KMS-11 (cell line): ENCODE measurements around the gene EIF3A.

ENCODE experiments used
- H2AFZ ChIP-seq: fragments of 200-600 bp; sonication (generic); 2 replicates; pipeline ENCODE4 v1.6.1; 2016; ENCODE audit warnings: antibody characterized with exemption, mixed run types, low read depth
- H3K27ac ChIP-seq: fragments of 200-600 bp; sonication (generic); 2 replicates; pipeline ENCODE4 v1.6.1; 2016; ENCODE audit warnings: mild to moderate bottlenecking, mixed run types
- H3K27me3 ChIP-seq: fragments of 200-600 bp; sonication (generic); 2 replicates; pipeline ENCODE4 v1.6.1; 2017; ENCODE audit warnings: mild to moderate bottlenecking, low read depth, mixed run types, moderate library complexity; ENCODE audit not compliant: insufficient read depth
- H3K36me3 ChIP-seq: fragments of 200-600 bp; sonication (generic); 2 replicates; pipeline ENCODE4 v1.6.1; 2017; ENCODE audit warnings: mild to moderate bottlenecking, mixed run types; ENCODE audit not compliant: insufficient read depth
- H3K4me1 ChIP-seq: fragments of 200-600 bp; sonication (generic); 2 replicates; pipeline ENCODE4 v1.6.1; 2016; ENCODE audit warnings: mild to moderate bottlenecking, low read depth, mixed run types; ENCODE audit not compliant: poor library complexity, severe bottlenecking
- H3K4me2 ChIP-seq: fragments of 200-600 bp; sonication (generic); 2 replicates; pipeline ENCODE4 v1.7.0; 2016; ENCODE audit warnings: mild to moderate bottlenecking, mixed run types
- H3K4me3 ChIP-seq: fragments of 200-600 bp; sonication (generic); IDR thresholded peaks from 2 replicates; pipeline ENCODE4 v1.6.1; 2017; ENCODE audit warnings: low read depth, low read length, mixed read lengths; ENCODE audit not compliant: insufficient read depth
- H3K79me2 ChIP-seq: fragments of 200-600 bp; sonication (generic); 2 replicates; pipeline ENCODE4 v1.6.1; 2016; ENCODE audit warnings: low read depth, mixed run types; ENCODE audit not compliant: insufficient read depth
- H3K9ac ChIP-seq: fragments of 200-600 bp; sonication (generic); 2 replicates; pipeline ENCODE4 v1.6.1; 2016; ENCODE audit warnings: mild to moderate bottlenecking, mixed run types
- H4K20me1 ChIP-seq: fragments of 200-600 bp; sonication (generic); 2 replicates; pipeline ENCODE4 v1.6.1; 2016; ENCODE audit warnings: mild to moderate bottlenecking, mixed run types; ENCODE audit not compliant: insufficient read depth
- TF ChIP-seq, protein P1 (sequence below): fragments of 200-600 bp; sonication (generic); conservative IDR thresholded peaks from 2 replicates; pipeline ENCODE4 v1.6.1; 2017; ENCODE audit warnings: low read depth, mild to moderate bottlenecking, antibody characterized with exemption, low read length, moderate library complexity, mixed read lengths

EIF3A gene

GRCh38 chr10:119025336-119025735, 55.3 kb downstream of the EIF3A start:
- no peak overlapping the region for H3K4me3 ChIP-seq
- no peak overlapping the region for H3K4me2 ChIP-seq
- H2AFZ ChIP-seq, result no peak overlapping the region

GRCh38 chr10:119024882-119025281, 55.7 kb downstream of the EIF3A start:
- H3K4me1 ChIP-seq, result no peaks in the 10 kb centered on the region

More at GRCh38 chr10:119025336-119025735, 55.3 kb downstream of the EIF3A start:
- Histone ChIP-seq H4K20me1 (no peaks in the 10 kb centered on the region), H3K4me1 (no peaks in the 10 kb centered on the region), H3K27me3 (no peaks in the 10 kb centered on the region), H3K9ac (no peak overlapping the region), H3K27ac (no peak overlapping the region), H3K36me3 (no peaks in the 10 kb centered on the region), H3K79me2 (no peaks in the 10 kb centered on the region)
- TF ChIP-seq, protein P1, sequence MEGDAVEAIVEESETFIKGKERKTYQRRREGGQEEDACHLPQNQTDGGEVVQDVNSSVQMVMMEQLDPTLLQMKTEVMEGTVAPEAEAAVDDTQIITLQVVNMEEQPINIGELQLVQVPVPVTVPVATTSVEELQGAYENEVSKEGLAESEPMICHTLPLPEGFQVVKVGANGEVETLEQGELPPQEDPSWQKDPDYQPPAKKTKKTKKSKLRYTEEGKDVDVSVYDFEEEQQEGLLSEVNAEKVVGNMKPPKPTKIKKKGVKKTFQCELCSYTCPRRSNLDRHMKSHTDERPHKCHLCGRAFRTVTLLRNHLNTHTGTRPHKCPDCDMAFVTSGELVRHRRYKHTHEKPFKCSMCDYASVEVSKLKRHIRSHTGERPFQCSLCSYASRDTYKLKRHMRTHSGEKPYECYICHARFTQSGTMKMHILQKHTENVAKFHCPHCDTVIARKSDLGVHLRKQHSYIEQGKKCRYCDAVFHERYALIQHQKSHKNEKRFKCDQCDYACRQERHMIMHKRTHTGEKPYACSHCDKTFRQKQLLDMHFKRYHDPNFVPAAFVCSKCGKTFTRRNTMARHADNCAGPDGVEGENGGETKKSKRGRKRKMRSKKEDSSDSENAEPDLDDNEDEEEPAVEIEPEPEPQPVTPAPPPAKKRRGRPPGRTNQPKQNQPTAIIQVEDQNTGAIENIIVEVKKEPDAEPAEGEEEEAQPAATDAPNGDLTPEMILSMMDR, result no peak

DNA sequence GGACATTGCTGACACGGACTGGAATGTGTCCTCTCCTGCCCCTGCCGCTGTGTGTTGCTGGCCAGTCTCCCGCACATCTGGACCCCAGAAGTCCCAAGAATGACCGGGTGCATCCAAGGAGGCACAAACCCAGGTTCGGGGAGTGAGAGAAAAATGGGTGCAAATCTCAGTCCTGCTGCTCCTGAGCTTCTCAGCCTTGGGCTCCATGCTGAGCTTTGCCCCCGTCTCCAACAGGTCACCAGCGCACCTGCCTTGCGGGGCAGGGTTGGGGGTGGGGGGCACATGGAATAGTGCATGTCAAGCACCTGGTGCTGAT, 57.1 kb downstream of the EIF3A start:
- Histone ChIP-seq H3K4me2 (no peak overlapping the region), H3K27ac (no peak overlapping the region), H3K4me3 (no peak overlapping the region), H4K20me1 (no peaks in the 10 kb centered on the region), H3K4me1 (no peaks in the 10 kb centered on the region), H2AFZ (no peak overlapping the region), H3K36me3 (no peaks in the 10 kb centered on the region), H3K79me2 (no peaks in the 10 kb centered on the region), H3K9ac (no peak overlapping the region), H3K27me3 (no peaks in the 10 kb centered on the region)
- TF ChIP-seq, protein P1, result no peak

More at GRCh38 chr10:119024882-119025281, 55.7 kb downstream of the EIF3A start:
- no peaks in the 10 kb centered on the region for H3K36me3 ChIP-seq
- no peak overlapping the region for H3K9ac ChIP-seq
- no peak overlapping the region for H3K4me3 ChIP-seq
- H4K20me1 ChIP-seq, result no peaks in the 10 kb centered on the region
- no peak overlapping the region for H3K4me2 ChIP-seq
- no peaks in the 10 kb centered on the region for H3K79me2 ChIP-seq
- H3K27me3 ChIP-seq, result no peaks in the 10 kb centered on the region
- no peak overlapping the region for H2AFZ ChIP-seq
- no peak overlapping the region for H3K27ac ChIP-seq
- TF ChIP-seq, protein P1, result no peak

DNA sequence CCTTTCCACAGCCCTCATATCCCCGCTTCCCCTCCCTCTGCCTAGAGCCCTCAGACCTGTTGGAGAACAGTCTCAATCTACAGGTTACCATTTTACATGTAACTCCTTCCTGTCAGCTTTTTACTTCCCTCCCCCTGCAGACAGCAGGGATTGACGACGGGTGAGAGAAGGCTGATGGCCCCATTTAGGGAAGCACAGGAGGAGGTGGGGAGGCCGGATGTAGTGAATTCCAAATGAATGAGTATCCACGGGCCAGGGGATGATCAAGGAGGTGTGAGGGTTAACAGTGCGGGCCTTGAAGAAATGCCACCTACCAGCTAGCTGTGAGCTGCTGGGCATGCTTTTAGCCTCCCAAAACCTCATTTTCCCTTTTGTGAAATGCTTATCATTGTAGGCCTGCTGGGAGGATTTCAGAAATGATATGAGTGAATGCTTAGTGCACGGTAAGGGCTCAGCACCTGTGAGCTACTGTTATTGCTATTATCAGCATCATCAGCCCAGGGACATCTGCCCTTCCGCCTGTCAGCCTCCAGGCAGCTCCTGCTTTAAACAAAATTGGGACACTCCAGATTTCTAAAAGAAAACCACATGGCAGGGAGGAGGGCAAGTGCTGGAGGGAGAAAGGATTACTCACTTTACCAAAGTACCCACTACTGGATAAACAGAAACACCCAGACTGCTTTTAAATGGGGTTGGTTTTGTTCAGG, 57.6 kb downstream of the EIF3A start:
- H3K9ac ChIP-seq, result no peak overlapping the region
- H2AFZ ChIP-seq, result no peak overlapping the region
- no peaks in the 10 kb centered on the region for H3K79me2 ChIP-seq
- TF ChIP-seq, protein P1, result no peak
- H3K36me3 ChIP-seq, result no peaks in the 10 kb centered on the region
- H3K4me1 ChIP-seq, result no peaks in the 10 kb centered on the region
- H3K4me2 ChIP-seq, result no peak overlapping the region
- no peak overlapping the region for H3K27ac ChIP-seq
- H3K27me3 ChIP-seq, result no peaks in the 10 kb centered on the region
- H3K4me3 ChIP-seq, result no peak overlapping the region
- H4K20me1 ChIP-seq, result no peaks in the 10 kb centered on the region
